Activated effector memory CD4-positive, alpha-beta T cell treated with anti-CD3 and anti-CD28 coated beads, Interleukin-2, amount 50 U/mL, for 16 hours (primary cell): ENCODE measurements around the gene ADAM22.
A peak's percentile ranks its signal among the peaks of the same experiment; 100 is the strongest.

ENCODE experiments used
- DNase-seq: peaks from one replicate; pipeline ENCODE4 v3.0.0-alpha.2; 2020

Gene ADAM22

GRCh38 chr7:88218836-88219605 lies 285.0 kb downstream of the ADAM22 start:
- peak; percentile 73 for DNase-seq

DNA sequence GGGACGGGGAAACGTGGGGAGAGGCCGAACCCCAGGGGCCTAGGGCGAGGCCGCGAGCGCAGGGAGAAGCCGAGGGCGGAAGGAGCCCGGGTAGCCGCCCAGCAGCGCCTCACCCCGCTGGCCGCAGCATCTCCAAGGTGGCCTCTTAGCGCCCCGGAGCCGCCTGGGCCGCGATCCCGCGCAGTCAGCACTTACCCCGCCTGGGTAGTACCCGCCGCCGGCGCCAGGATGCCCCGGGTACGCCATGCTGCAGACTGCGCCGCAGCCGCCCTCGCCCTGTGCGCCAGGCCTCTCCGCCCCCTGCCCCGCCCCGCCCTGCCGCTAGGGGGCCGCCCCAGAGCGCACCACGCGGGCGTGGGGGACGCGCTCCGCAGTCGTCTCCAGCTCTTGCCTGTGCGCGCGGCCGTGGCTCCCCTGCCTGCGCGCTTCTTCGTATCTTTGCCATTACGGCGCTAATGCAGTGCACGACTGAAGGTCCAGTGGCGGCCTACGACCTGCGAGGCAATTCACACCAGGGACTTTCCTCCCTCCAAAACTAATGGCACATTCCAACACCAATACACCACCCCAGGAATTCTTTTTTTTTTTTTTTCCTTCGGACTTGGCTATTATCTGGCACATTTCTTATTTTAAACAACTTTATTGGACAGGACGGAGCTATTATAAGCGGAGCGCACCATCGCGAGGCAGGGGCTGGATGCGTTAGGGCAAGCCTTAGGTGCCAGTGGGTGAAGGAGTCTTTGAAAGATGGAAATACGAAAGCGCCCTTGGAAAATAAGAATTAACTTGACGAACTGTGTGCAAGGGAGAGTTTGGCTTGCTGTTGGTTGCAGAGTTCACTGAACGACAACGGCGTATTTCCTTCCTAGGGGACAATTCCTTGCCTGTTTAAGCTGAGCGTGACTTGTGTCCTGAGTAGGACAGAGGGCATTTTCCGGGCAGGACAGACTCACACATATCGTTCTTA lies 286.0 kb downstream of the ADAM22 start, which contains the start of gene SRI:
SRI (minus strand) TSS at position 258 of the 967 bp plus-strand sequence; CDS start at position 246, 12 bp downstream.
- peak; percentile 97 for DNase-seq

GRCh38 chr7:88223265-88223664 lies 289.2 kb downstream of the ADAM22 start:
- no peak for DNase-seq

GRCh38 chr7:88224601-88225275 lies 290.7 kb downstream of the ADAM22 start:
- DNase-seq = no peak

- no peak for DNase-seq
These were observed 292.1 kb downstream of the ADAM22 start for GRCh38 chr7:88226201-88226600.

GRCh38 chr7:88226886-88227516 lies 292.9 kb downstream of the ADAM22 start:
- DNase-seq = no peak

- DNase-seq = no peak
These were observed 295.4 kb downstream of the ADAM22 start for GRCh38 chr7:88229302-88229995.

DNA sequence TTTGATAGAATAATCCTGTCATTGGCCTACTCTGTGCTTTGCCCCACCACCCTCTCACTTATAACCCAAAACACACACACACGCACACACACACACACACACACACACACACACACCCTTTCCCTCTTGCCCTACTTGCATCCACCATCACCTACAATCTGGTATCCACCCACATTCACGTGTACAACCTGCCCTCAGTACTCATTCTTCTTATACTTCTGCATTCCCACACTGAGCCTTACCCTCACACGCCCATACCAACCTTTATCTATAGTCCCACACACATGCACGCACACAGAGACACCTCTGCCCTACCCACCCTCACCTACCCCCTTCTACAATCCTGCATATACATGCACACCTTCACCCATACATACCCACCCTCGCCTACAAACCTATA lies 296.6 kb downstream of the ADAM22 start:
- no peak for DNase-seq

GRCh38 chr7:88233828-88234227 lies 299.8 kb downstream of the ADAM22 start:
- DNase-seq = no peak

DNA sequence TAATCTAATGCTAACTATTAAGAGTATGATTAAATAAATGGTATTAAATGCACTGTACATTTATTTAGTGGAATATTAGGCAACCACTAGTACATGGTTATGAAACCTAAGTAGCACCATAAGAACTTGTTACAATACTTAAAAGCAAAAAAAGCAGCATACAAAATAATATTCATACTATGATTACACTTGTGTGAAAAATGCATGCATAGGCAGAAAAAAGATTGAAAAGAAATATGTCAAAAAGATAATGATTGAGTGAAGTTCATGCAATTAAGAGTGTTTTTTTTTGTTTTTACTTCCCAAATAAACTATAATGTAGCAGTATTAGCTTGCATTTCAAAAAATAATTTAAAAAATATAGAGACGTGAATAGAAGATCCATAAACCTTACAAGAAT lies 305.8 kb downstream of the ADAM22 start:
- no peak for DNase-seq

DNA sequence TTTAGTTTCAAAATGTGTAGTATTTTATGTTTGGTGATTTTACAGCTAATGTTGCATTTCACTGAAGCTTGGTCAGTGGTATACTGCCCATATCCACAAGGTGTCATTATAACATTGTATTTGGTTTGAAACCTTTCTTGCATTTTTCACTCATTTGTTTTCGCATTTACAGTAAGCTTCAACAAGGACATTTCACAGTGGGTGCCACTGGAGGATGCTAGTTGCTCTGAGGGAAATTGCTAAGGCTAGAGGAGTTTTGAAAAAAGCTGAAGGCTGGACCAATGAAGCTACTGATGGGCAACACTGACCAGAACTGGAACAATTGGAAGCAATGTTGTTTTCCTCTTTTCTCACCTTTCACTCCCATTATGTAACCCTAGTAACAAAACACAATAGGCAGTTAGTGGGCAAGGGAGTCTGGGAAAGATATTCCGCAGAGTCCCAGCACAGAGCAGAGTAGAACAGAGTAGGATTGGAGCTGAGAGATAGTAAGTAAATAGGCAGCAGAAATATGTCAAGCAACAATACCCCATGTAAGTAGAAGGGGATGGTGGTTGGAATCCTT lies 309.4 kb downstream of the ADAM22 start:
- DNase-seq = no peak

GRCh38 chr7:88244258-88244657 lies 310.2 kb downstream of the ADAM22 start:
- DNase-seq = no peak
